ENCODE measurements around the gene RNF31. TPM values are rescaled to one million over a fixed set of nuclear protein-coding genes. Genes with fewer than 3 reads are reported as not detected.
A peak's percentile ranks its signal among the peaks of the same experiment; 100 is the strongest.

Gene RNF31
- polyA plus RNA-seq, 2 of the 4 experiments (the other 2 are of a cell fraction), result 5.7 to 20.8 TPM

- Histone ChIP-seq H3K9me3 (no peaks in the 10 kb centered on the region), H3K4me3 (no peak overlapping the region), H3K27ac (no peak overlapping the region), H3K4me1 (peaks cover 6% of the 10 kb centered on the region; the same call in 1 of the 3 replicates), H3K4me2 (no peak overlapping the region)
- FAIRE-seq, result no peak
- no peak for DNase-seq (ENCODE audit: low read depth in 1 of 2, low spot score in 1 of 2)
- 77% methylated on average over 4 of the region's 4 CpGs for WGBS (ENCODE audit: missing lambda C conversion rate)
- TF ChIP-seq MAFK (IDR thresholded peaks at IDR 0.05; ENCODE audit: partially characterized antibody) (peak; percentile 92), KDM1A (IDR thresholded peaks at IDR 0.05; ENCODE audit: low read depth) (no peak)
- ChIA-PET POLR2A (interaction anchor here (1.1 to 6.1 kb wide), 3 partner anchors 8 to 29 kb away, joined by 3 to 38 read pairs (median 26); partner anchors contain the start of genes DCAF11, NRL, PCK2 and PSME1), CTCF (interaction anchor here (1.5 to 13.3 kb wide), 8 partner anchors 11 to 92 kb away, joined by 3 to 244 read pairs (median 24); partner anchors contain the start of genes IRF9, PCK2, PSME2 and RNF31)
- no peak for ATAC-seq
Observed at GRCh38 chr14:24106672-24107271, 40.5 kb upstream of the RNF31 start.

GRCh38 chr14:24108336-24108874 is 38.9 kb upstream of the RNF31 start:
- FAIRE-seq (no peak), ATAC-seq (peak in 1 of 2 experiments; percentile 56; a peak in 4 of 6 replicates), DNase-seq (ENCODE audit: low read depth in 1 of 2, low spot score in 1 of 2) (no peak)
- Histone ChIP-seq H3K4me2 (peak overlapping the region; percentile 2; the same call in 1 of the 3 replicates), H3K4me3 (no peak overlapping the region), H3K4me1 (peaks cover 9% of the 10 kb centered on the region; the same call in 1 of the 3 replicates), H3K27ac (no peak overlapping the region), H3K9me3 (no peaks in the 10 kb centered on the region)
- TF ChIP-seq SMC3 (IDR thresholded peaks at IDR 0.05) (no peak), JUNB (IDR thresholded peaks at IDR 0.05) (no peak), E2F6 (IDR thresholded peaks at IDR 0.05; ENCODE audit: borderline replicate concordance, low read depth) (no peak), RNF2 (IDR thresholded peaks at IDR 0.05; ENCODE audit: borderline replicate concordance, low read depth) (no peak), CBX8 (IDR thresholded peaks at IDR 0.05) (no peak), BCL3 (IDR thresholded peaks at IDR 0.05) (no peak)
- WGBS (ENCODE audit: missing lambda C conversion rate), result 17% methylated on average over 5 of the region's 5 CpGs
- ChIA-PET CTCF (interaction anchor here (0.6 to 13.3 kb wide), 40 partner anchors 10 to 381 kb away, joined by 3 to 244 read pairs (median 5); partner anchors contain the start of genes CIDEB, EMC9, IRF9 and PCK2), POLR2A (interaction anchor here (0.6 to 6.1 kb wide), 7 partner anchors 8 to 50 kb away, joined by 3 to 38 read pairs (median 7); partner anchors contain the start of genes EMC9, PCK2 and PSME1)

- Histone ChIP-seq H3K4me3 (no peak overlapping the region), H3K9me3 (no peaks in the 10 kb centered on the region), H3K27ac (no peak overlapping the region), H3K4me1 (peaks cover 9% of the 10 kb centered on the region; the same call in 1 of the 3 replicates), H3K4me2 (no peak overlapping the region)
- FAIRE-seq, result no peak
- ChIA-PET POLR2A (interaction anchor here (1.9 to 6.1 kb wide), 2 partner anchors 16 to 29 kb away, joined by 6 to 38 read pairs; partner anchors contain the start of gene PCK2), CTCF (interaction anchor here (0.6 to 13.3 kb wide), 18 partner anchors 8 to 181 kb away, joined by 3 to 244 read pairs (median 6); partner anchors contain the start of genes IRF9, PCK2 and RNF31)
- WGBS (ENCODE audit: missing lambda C conversion rate), result 80% methylated on average over 9 of the region's 9 CpGs
- TF ChIP-seq KDM1A (IDR thresholded peaks at IDR 0.05; ENCODE audit: low read depth), result no peak
- no peak for TF ChIP-seq ZFP36 (IDR thresholded peaks at IDR 0.05; ENCODE audit: borderline replicate concordance, partially characterized antibody)
- no peak for TF ChIP-seq GATA3 (IDR thresholded peaks at IDR 0.05; ENCODE audit: borderline replicate concordance)
- no peak for TF ChIP-seq MAZ (IDR thresholded peaks at IDR 0.05; ENCODE audit: borderline replicate concordance, low read depth, low read length)
- TF ChIP-seq CTCF (IDR thresholded peaks at IDR 0.05), result no peak
- TF ChIP-seq EP300 (IDR thresholded peaks at IDR 0.05), result no peak
- no peak for TF ChIP-seq RARB (CRISPR knock-in tag; IDR thresholded peaks at IDR 0.05)
- TF ChIP-seq CBX2 (IDR thresholded peaks at IDR 0.05; ENCODE audit: borderline replicate concordance, low read depth), result no peak
- TF ChIP-seq PHF8 (IDR thresholded peaks at IDR 0.05; ENCODE audit: borderline replicate concordance, low read depth), result no peak
- TF ChIP-seq KDM5A (IDR thresholded peaks at IDR 0.05), result no peak
- no peak for TF ChIP-seq CEBPB (IDR thresholded peaks at IDR 0.05)
- no peak for TF ChIP-seq HMGXB4 (CRISPR knock-in tag; IDR thresholded peaks at IDR 0.05; ENCODE audit: borderline replicate concordance)
- no peak for TF ChIP-seq MAFK (IDR thresholded peaks at IDR 0.05; ENCODE audit: partially characterized antibody)
- TF ChIP-seq POLR2A (IDR thresholded peaks at IDR 0.05; ENCODE audit: low read length), result no peak
- TF ChIP-seq ELK1 (IDR thresholded peaks at IDR 0.05; ENCODE audit: low read depth, low read length), result no peak
- no peak for TF ChIP-seq ESRRA (IDR thresholded peaks at IDR 0.05; ENCODE audit: borderline replicate concordance, low read length)
- no peak for ATAC-seq
- no peak for DNase-seq (ENCODE audit: low read depth in 1 of 2, low spot score in 1 of 2)
Observed at GRCh38 chr14:24110060-24110459, 37.2 kb upstream of the RNF31 start.
